Stimulated activated CD8-positive, alpha-beta memory T cell treated with anti-CD3 and anti-CD28 coated beads, Interleukin-7, amount 100 ng/mL, for 4 hours (primary cell): ENCODE data around the gene RBFOX2.
"Not testable (repeated sequence)": the region's sequence is repeated elsewhere in the genome, so short reads cannot be mapped to it uniquely, and the experiment has no call there.

ENCODE experiments used
- DNase-seq, 2 donors: peaks; one replicate each; pipeline ENCODE4 v3.0.0-alpha.2; 2020; ENCODE audit warnings: low read depth in 2 of 2

RBFOX2 gene

DNA sequence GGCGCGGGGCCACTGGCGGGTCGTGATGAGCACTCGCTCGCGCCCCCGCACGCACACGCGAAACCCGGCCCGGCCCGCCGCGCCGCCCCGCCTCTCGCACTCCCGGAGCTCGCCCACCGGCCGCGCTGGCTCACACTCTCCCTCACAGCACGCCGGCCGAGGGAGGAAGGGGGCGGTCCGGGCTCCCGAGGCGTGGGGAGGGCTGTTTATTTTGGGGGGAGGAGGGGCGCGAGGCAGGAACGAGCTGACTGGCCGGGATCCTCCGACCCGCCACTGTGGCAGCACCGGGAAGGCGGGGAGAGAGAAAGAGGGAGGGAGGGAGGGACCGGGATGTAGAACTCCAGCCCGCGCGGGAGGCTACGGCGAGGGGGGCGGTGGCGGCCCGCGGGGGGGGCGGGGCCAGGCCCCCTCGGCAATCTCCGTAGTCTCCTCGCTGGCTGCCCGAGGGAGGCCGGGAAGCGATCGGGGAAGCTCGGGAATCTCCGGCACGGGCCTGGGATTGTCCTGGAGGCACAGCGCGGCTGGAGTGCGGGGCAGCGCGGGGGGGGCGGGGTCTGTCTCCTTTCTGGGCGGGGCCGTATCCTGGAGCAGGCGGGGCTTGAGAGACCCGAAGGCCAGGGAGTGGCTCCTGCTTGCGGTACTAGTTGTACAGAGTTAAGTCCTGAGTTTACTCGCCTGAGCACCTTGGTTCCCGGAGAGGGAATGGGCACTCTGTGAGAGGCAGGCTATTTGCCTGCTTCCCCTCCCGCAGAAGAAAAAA, at the start of gene RBFOX2:
RBFOX2 (minus strand) TSS at position 179 of the 760 bp plus-strand sequence. CDS start 399 bp downstream, outside the sequence.
- peak; percentile 59 to 81 for DNase-seq

DNA sequence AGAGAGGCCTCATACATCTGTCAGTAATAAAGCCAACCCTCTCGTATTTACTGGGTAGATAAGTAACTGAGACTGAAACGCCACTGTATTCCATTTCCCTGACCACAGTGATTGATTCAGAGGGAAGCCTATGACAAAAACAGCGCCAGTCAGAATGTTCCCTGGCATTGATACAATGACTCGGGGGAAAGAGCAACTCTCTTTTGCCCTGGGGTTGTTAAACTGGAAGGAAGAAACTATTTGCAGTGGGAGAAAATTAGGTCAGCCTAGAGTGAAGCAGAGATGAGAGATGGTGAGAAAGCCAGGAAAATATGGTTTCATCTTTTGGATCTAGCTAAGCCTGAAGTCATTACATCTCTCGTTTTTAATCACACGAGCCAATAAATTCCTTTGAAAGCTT, 48.6 kb upstream of the RBFOX2 start:
- DNase-seq: no peak

DNA sequence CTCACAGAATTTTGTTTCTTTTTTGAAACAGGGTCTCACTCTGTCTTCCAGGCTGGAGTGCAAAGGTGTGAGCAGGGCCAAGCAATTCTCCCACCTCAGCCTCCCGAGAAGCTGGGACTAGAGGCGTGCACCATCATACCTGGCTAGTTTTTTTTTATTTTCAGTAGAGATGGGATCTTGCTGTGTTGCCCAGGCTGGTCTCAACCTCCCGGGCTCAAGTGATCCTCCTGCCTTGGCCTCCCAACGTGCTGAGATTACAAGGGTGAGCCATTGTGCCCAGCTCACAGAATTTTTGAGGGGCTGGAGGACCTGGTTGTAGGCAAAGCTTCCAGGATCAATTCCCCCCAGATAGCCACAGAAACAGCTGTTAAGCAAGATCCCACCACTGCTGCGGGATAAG, 47.1 kb upstream of the RBFOX2 start:
- no peak for DNase-seq

DNA sequence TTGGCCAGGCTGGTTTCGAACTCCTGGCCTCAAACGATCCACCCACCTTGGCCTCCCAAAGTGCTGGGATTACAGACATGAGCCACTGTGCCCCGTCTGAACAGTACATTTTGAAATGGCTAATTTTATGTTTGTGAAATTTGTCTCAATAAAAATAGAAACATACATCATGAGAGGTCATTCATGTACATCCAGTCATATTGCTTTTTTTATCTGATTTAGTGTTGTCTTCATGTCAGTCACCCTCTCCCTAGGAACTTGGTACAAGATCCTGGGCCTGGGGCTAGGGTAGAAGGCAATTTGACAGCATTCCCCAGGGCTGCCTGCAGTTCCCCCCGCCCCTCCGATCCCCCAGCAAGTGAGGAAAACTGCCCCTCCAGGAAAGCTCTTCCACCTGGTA, 46.6 kb upstream of the RBFOX2 start:
- no peak for DNase-seq

GRCh38 chr22:36073476-36073875, 44.9 kb upstream of the RBFOX2 start:
- no peak for DNase-seq

GRCh38 chr22:36070645-36071044, 42.0 kb upstream of the RBFOX2 start:
- DNase-seq: not testable (repeated sequence)

- DNase-seq: no peak
Measured at GRCh38 chr22:36069368-36069767, 40.7 kb upstream of the RBFOX2 start.

DNA sequence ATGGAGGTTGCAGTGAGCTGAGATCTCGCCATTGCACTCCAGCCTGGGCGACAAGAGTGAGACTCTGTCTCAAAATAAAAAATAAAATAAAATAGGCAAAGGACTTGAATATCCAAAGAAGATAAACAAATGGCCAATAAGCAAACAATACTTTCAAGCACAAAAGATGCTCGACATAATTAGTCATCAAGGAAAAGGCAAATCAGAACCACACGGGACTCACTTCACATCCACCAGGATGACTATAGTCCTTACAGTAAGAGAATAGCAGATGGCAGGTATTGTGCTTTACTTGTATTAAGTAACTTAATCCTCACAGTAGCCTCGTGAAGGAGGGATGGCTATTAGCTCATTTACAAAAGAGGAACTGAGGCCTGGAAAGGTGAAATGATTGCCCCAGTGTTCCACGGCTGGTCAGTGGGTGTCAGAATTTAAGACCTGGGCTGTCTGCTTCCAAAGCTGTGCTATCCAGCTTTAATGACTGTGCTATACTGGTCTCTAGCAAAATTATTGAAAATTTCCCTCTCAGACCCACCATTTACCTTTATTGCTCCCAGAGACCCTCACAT, 40.2 kb upstream of the RBFOX2 start:
- DNase-seq: no peak

GRCh38 chr22:36067235-36067558, 38.6 kb upstream of the RBFOX2 start:
- no peak for DNase-seq

DNA sequence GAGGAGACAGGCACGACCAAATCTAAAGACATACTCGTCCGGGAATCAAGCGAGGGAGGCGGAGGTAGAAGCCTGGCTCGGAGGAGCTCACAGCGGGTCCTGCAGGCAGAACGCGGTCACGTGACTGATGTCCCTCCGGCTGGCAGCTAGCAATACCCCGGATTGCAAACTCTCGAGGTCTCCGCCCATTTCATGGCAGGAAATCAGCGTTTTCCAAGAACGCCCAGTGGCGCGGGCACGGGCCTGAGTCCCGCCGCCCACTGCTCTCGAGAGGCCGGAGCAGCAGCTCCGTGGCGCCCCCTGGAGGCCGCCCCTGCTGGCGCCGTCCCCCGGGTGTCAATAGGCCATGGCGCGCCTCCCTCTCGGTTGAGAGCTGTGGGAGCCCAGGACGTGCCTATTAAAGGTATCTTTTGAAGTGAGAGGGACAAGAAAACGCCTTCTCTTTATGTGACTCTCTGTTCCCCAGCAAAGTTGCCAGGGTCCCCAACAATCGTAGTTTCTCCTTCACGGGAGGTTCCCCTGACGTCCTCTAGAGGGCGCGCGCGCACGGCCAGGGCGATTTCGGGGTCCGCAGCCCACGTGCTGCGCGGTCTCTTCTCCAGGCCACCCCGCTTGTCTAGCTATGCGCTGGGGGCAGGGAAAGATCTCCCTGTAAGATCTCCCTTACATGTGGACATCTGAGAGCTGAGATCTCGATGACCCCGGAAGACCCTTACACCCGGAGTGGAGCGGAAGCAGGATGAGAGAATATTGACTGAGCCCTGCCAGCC, 37.3 kb upstream of the RBFOX2 start:
- peak; percentile 13 to 50 for DNase-seq

DNA sequence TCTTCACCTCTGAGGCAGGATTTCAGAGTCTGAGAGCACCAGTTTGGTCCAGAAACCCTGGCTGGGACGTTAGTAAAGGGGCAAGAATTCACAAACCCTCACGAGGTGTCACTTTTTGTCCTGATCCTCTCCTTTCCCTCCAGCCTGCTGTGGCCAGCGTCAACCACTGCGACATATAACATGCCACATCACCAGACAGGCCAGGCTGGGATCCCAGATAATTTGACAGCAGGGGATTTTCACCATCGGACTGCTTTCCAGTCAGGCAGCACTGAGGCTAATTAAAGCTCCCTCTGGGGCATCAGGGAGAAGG, 36.8 kb upstream of the RBFOX2 start:
- DNase-seq: no peak

DNA sequence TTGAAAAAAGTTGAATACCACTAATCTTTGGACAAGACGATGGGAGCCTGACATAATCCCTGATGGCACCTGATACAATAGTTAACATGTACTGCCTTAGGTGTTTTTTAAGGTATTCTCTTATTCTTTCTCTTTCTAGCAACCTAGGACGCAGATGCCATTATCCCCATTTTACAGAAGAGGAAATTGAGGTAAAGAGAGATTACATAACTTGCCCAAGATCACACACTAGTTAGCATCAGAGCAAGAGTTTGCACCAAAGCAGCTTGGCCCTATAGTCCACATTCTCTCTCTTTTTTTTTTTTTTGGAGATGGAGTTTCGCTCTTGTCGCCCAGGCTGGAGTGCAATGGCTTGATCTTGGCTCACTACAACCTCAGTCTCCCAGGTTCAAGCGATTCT, 35.7 kb upstream of the RBFOX2 start:
- no peak for DNase-seq

DNA sequence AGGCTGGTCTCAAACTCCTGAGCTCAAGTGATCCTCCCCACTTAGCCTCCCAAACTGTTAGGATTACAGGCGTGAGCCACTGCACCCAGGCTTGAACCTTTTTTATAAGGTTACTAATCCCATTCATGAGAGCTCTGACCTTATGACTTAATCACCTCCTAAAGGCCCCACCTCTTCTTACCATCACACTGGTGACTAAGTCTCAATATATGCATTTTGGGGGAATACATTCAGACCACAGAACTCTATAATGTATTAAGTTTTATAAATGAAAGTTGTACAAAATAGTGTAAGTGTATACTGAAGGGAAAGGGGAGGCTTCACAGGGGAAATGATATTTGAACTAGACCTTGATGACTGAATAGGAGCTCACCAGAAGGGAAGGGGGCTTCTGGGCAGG, 28.4 kb upstream of the RBFOX2 start:
- no peak for DNase-seq

DNA sequence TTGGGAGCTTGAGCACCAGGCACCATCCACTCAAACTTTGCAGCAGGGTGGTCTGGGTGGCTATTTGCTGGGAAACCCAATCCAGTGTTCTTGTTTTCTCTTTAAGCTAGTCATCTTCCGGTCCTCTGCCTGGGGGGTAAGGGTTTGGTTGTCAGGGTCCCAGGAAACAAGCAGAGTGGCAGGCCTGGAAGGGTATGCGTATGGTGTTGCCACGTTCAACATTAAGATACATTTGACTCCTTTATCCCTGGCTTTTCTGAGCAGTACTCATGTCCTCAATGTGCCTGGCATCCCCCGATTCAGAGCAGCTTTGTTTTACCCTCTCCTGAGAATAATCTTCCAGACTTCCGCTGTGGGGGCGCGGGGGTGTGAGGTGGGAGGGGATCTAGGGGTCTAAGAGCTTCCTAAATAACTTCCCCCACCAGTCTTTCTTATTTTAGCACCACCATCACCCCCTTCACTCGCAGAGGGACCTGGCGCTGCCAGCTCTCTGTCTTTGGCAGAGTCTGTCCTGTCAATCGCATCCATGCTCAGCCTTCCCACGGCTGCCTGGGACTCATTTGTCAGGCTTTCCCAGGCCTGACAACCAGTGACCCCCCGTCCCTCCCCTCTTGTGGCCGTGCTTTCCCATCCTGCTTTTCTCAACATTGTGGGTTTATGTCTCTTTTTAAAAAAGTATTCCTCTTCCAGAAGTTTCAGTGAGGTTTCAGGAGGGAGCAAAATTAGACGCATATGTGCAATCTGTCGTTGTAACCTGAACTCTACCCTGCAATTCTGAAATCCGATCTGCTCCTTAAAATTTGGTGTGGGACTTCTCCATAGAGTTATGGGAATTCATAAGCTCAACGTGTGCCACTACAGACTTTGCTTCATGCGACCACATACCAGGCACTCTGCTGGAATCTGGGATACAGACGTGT, 27.0 kb upstream of the RBFOX2 start:
- DNase-seq: no peak

- DNase-seq: not testable (repeated sequence)
Measured at GRCh38 chr22:36054446-36054845, 25.8 kb upstream of the RBFOX2 start.

- DNase-seq: no peak
Measured at GRCh38 chr22:36053242-36054147, 24.9 kb upstream of the RBFOX2 start.

GRCh38 chr22:36052505-36052941, 23.9 kb upstream of the RBFOX2 start:
- DNase-seq: no peak

DNA sequence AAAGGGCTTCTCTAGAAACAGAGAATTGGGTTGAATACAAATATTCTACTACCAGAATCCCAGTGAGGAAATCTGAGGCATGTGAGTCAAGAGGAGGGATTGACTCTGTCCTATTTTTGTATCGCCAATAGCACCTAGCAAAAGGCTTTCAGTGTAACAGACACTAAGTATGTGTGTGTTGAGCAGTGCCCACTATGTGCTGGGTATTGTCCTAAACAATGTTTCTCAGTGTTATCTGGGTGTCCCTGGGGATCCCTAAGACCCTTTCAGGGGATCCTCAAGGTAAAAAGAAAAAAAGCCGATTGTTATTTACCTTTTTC, 21.0 kb upstream of the RBFOX2 start:
- DNase-seq: no peak

GRCh38 chr22:36048911-36049677, 20.5 kb upstream of the RBFOX2 start:
- DNase-seq: no peak

DNA sequence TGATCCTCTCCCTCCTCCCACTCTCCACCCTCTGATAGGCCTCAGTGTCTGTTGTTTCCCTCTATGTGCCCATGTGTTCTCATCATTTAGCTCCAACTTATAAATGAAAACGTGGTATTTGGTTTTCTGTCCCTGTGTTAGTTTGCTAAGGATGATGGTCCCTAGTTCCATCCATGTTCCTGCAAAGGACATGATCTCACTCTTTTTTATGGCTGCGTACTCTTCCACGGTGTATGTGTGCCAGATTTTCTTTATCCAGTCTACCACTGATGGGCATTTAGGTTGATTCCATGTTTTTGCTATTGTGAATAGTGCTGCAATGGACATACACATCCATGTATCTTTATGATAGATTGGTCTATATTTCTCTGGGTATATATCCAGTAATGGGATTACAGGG, 15.9 kb upstream of the RBFOX2 start:
- not testable (repeated sequence) for DNase-seq
